ENCODE results near the gene NEGR1. TPM values are rescaled to one million over a fixed set of nuclear protein-coding genes. Genes with fewer than 3 reads are reported as not detected.

NEGR1 gene
- total RNA-seq, 1 donor from 2014 or later, result 9.1 TPM

DNA sequence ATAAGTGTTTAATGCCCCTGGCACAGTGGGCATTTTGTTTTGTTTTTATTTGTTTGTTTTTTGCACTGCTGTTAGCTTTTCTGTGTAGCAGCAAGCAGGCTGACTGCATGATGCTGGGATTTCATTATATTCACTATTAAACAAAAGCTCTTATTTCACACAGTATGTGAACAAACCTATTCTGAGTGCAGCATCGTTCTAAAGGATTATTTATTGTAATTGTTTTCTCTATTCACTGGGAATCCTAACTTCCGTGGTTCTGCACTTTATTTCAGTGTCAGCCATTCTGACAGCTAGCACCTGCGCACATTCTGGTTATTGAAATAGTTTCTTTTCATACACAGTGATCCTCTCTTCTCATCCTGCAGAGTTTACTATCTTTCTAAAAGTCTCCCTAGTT is 595.0 kb downstream of the NEGR1 start:
- no peak for DNase-seq

DNA sequence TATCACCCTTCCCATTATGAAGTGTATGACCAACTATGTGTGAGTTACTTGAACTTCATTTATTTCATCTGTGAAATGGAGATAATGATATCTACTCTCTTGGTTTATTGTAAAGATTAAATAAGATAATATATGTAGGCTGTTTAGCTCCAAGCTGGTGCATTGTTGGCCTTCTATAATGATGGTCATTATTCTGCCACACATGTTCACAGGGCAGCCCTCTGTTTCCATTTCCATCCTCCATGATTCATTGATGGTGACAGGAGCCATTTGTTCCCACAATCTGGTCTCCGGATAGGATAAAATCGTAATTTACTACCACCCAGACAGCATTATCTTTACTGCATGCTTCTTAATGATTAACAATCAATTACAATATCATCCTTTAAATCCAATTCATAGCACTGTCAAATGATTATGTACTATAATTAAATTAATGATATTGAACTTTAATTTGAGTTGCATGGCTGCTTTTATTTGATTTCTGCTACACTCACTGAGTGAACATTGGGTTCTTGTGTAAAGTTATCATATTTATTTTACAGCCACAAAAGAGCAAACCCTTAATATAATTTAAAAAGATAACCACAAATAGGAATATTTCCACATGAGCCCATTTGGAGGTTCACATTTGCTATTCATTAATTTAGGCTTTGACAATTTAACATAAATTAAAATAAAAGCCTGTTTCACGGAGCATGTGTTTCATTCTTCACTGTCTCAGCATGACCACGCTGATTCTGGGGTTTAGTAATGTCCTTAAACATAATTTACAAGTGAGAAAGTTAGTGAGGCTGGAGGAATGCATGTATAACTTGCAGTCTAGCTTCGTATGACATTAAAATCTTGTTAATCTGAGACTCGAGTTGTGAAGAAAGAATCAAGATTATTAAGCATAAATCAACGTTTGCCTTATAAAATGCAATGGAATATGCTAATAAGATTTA is 605.1 kb downstream of the NEGR1 start:
- DNase-seq, result no peak

DNA sequence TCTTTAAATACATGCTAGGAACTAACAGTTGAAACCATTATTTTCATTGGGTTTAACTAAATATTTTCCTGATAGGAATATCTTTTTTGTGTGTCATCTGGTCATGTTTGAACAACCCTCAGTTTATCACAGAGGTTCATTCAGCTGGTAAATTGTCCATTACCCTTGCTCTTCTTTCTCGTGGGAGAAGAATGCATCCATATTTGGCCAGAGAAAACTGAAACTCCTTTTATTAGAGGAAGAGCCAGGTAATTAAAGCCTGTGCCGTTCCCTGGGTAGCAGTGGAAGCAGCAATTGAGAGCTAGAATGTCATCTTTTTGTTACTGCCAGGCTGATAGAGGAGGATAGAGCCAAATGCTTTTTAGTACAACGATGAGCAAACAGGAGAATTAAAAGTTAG is 614.3 kb downstream of the NEGR1 start:
- no peak for DNase-seq

DNA sequence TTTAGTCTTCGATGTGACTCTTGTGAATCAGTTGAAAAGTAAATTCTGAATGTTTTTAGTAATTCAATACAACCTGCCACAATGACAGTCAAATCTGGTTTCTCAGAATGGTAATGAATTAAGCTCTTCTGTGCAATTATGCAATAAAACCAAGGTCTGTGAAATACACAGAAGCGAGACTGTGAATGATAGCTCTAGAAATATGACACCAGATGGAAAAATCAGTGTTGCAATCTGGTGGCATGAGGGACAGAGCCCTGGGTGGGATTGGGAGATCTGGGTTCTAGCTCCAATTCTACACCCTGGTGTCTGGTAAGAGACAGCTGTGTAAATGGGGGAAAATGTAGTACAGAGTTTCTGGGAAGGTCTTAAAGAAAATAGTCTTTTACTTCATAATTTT is 615.1 kb downstream of the NEGR1 start:
- DNase-seq, result no peak

DNA sequence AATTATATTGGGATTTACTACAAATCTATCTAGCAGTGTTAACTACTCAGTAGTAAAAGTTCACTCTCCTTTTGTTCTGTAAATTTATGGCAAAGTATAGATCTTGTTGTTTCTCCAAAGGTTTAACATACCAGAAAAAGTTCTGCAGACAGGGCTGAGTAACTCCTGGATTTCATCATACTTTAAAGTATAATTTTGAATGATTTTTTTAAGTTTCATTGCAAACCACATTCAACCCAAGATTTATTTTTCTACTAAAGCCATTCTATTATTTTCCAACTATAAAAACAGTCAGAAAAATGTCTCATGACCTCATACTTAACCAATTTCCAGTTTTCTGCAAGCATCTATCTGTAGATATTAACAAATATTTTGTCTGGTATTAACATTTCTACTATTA is 615.7 kb downstream of the NEGR1 start:
- DNase-seq, result no peak

DNA sequence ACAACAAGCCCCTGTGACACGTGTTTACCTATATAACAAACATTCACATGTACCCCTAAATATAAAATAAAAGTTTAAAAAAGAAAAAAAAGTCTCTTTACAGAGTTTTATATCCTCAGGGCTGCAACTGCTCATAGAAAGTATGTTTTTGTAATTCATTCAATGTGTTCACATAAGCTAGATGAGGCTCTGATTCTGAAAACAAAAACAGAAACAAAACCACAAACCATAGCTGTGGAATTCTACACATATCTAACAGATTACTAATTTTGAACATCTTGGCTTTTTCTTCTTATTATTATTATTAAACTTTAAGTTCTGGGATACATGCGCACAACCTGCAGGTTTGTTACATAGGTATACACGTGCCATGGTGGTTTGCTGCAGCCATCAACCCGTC is 621.9 kb downstream of the NEGR1 start:
- peak; percentile 40 for DNase-seq

DNA sequence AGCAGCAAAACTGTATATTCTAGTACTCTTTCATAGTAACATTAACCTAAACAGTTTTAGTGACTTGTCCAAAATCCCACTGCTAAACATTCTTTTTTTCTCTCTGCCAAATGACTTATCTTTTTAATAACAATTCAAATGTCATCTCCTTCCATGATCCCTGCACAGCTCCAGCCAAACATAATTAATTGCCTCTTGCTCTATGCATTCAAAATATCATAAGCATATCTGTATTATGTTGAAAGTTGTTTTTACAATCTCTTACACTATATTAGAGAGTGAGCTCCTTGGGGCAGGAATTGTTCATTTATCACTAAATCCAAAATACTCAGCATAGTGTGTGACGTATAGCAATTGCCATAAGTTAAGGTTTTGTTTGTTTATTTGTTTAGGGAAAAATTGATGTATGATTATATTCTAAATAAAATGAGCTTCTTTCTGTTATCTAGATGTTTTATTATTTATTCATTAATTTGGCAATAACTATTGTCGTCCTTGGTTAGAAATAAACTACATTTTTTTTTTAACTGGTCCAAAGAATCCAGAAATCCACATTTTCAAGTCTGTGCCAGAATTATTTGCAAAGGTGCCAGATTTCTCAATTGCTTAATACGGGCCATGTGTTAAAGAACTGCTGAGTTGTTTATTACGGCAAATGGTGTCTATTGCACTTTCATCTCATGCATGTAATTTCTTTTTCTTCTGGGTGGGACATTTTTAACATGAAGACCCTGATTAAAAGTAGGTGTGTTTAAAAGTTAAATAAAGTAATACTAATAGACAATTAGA is 624.3 kb downstream of the NEGR1 start:
- DNase-seq, result peak; percentile 85

DNA sequence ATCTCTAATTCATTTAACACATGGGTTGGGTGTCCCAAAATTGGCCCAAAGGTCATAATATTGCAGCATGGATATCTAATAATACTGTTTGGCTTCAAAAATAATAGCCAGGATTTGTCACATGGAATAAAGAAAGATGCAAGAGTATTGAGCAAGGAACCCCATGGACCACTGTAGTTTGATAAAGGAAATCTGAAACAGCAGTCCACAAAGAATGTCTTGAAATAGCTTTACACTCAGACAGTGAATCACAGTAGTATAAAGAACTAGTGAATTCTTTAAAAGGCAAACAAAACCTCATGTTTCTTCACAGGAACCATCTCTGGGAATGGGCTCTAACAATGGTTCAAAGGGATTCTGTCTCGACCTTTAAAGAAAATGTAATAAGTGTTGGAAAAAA is 625.4 kb downstream of the NEGR1 start:
- no peak for DNase-seq

DNA sequence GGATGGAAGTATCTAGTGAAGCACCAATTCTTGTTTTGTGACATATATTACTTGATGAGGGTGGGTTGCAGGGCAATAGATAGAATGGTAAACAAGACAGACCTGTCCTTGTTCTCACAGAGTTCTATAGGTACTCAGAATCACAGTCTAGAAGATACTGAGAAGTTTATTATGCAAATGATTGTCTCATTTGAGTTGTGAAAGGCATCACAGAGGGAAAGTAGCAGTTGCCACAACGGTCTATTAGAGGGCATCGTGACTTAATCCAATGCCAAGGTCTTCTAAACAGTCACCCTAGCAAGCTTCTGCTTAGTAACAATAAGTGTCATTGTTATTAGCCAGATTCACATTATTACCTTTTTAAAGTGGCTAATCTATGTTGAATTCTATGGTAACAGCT is 626.7 kb downstream of the NEGR1 start:
- no peak for DNase-seq

DNA sequence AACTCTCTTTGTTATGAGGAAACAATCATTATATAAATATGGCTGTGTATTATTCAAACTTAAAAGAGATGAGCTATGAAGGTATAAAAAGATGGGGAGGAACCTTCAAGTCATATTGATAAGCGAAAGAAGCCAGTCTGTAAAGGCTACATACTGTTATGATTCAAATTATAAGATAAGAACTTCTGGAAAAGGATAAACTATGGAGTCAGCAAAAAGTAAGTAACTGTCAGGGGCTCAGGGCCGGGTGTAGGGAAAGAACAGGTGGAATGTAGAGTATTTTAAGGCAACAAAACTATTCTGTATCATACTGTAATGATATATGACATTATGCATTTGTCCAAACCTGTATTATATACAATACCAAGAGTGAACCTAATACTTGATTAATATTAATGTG is 628.4 kb downstream of the NEGR1 start:
- DNase-seq, result no peak

DNA sequence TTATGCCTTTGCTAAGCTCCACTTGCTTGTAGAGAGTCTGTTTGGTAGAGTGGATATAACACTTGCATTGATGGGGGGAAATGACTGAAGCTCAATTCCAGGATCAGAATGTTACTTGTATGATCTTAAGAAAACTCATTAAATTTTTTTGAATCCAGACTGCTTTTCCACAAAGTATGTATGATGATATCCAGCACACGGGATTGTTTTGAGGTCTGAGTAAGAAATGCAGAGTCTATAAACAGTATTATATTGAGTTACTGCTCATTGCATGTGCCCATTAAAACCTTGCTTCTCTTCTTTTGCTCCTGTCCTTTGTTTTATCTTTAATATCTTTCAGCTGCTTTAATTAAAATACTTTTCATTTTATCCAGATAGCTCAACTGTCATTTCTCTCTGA is 631.1 kb downstream of the NEGR1 start:
- DNase-seq, result no peak

DNA sequence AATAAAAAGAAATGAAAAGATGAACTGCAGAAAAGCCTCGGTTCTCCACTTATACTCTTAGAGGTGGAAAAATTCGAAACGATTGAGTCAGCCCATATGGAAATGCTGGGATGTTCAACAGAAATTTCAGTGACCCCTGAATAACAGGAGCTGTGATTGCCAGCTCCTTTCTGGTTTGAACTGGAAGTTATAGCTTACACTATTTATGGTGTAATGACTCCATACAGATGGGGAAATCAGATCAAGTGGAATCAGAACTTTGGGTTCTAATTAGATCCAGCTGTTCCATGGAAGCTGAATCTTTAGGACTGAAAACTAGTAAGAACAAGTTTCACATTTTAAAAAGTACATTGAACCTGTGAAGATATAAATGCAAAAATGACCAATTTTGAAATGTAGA is 632.2 kb downstream of the NEGR1 start:
- DNase-seq, result peak; percentile 71

DNA sequence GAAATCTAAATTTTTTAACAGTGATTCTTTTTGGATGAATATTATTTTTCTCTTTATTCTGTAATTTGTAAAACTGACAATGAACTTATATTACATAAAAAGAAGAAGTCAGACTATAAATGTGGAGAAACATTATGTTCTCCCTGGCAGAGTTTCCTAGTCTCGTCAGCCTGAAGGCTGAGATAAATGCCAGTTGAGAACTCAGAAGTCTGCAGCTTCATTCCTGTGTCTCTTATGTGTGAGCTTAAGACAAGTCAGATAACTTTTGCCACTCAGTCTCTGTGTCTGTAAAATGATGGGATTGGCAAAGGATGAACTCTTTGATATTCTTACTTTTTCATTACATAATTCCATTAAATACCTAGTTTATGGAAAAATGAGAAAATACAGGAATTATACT is 632.7 kb downstream of the NEGR1 start:
- DNase-seq, result no peak

DNA sequence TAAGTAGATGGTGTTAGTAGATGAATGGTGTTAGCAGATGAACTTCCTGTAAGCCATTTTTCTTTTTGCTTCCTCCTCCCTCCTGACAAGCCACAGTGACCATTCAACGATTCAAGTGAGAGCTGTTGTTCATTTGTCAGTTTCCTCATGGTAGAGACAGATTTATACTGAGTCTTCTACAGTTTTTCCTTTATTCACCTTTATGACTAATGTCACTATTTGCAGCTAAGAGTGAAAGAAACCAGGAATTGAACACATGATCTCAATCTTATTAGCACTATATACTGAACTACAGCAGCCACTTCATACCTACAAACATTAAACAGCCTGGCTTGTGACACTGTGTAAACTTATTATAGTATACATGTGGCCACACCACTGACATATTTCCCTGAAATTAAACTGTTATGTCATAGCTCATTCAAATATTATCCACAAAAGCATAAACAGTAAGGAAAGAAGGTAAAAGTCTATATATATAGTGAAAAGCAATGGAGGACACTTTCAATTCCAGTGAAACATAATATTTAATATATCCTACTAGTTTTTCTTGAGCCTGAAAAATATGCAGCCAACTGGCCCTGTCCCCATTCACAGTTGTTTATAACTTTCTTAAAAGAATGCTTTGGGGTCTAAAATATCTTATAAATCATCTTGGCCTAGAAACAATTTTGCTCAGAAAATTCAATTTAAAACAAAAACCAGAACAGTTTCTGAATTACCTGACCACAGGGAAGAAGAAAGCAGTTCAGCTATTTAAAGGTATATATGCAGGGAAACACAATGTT is 634.6 kb downstream of the NEGR1 start:
- DNase-seq, result no peak

DNA sequence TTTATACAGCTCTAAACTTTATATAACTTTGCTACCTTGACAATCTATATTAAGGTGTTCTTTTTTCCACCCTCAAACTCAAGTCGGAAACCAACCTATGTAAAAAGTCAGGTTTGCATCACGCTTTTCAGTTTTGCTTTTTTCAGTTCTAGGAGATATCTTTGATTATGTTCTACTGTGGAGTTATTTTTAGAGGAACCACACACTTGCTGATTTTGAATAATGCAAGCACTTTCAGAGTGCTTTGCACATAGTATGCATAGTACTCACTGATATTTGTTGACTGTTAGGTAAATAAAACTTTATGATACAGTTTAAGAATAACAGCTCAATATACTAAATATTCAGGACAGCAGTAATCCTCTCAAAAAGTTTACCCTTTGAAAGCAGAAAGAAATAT is 637.3 kb downstream of the NEGR1 start:
- DNase-seq, result no peak

DNA sequence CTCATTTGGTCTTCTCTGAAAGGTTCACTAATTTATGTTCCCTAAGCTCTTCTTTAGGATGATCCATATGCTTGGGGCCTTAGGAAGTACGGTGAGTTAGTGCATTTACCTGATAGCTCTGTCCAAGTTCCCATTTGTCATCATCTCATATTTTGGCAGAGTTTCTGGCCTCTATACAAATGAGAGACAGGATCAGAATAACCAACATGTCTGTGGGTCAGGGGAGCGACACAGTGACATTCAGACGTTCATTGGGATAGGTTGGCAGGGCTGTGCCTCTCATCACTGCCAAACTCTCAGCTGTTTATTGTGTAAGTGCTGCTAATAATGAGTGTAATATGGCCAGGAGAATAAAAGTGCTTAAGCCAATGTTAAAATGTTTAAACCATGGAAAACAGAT is 640.4 kb downstream of the NEGR1 start:
- no peak for DNase-seq

DNA sequence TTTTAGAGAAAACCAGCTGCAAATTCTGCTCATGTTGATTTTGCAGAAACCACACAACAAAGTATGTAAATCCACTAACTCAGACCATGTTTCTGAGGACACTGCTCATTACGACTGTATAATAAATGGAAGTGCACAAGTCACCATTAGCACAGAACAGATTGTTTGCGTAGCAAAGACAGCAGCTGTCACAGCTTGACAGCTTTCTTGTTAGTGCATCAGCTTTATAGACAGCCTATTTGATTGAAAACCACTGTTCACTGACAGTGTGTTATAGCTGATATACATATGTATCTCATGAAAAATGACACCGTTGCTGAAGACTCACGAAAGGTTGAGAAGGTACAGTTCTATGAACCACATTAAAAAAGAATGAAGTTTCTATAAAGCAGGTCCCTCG is 641.3 kb downstream of the NEGR1 start:
- peak; percentile 42 for DNase-seq

DNA sequence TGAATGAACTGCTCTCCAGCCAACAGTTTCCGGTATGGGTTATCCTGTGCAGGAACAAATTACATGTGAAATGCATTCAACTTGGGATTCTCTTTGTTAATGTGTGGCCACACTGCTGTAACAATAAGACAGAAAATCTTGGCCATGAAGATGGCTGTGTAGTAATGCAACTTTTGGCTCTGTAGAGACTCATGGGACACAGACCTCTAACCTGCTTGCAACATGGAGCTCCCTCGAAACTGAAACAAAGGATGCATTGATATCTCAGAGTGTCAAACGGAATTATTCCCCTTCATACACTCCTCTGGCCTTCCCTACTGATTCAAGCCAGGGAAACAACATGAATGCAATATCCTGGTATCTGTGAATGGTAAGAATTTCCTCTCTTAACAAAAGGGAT is 642.2 kb downstream of the NEGR1 start:
- peak; percentile 45 for DNase-seq

DNA sequence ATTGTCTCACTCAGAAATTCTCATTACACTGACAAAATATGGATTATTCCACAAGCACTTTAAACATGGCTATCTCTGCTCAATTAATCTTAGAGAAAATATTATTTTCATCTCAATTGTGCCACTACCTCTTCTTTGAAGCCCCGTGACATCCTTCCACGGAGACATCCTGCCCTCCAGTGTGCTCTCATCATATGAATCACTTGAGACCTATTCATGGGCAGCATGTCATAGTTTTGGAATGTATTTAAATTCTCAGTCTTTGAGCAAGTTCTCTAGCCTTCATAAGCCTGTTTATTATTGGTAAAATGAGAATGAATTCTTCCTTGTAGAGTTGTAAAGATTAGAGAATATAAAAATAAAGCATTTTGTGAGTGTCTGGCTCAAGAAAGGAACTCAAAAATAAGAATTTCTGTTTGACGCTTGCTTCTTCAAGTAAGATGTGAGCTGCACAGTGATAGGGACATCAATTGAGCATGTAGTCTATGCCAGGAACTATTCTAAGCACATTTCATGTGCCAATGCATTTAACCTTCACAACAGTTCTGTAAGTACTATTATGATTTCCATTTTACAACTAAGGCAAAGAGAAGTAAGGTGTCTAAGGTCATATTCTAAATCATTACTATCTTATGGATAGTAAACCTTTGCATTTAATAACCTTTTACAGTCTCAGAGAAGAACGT is 644.1 kb downstream of the NEGR1 start:
- no peak for DNase-seq

DNA sequence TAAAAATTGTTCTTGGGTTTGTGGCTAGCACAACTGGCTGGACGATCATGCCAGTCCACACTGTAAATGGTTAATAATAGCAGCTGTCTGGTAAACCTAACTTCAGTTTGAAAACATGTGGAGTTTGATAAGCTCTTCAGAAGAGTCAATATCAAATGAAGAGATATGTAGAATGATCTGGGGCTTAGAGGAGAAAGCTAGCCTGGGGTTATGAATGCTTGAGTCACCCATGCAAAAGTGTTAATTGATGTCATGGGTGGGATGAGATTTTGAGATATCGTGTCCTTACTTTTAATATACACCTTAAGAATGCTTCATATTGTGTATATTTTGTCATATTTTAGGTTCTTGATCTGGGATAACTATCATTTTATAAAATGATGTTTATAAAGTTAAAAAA is 646.8 kb downstream of the NEGR1 start:
- no peak for DNase-seq

DNA sequence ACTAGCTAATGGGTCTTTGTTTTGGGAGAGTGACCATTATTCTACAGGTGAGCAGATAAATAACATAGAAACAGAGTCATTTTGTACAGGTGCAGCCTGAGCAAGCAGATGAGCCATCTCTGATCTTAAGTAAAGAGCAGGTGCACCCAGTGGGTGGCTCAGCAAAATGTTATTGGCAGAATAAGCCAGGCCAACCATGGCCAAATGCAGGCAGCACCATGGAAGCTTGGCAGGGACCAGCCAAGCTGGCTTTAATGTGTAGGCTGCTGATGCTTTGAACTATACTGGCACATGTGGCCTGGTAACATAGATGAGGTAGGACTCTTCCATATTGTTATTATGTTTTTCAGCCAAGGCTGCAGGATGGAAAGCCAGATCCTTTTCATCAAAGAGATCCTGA is 648.2 kb downstream of the NEGR1 start:
- no peak for DNase-seq

DNA sequence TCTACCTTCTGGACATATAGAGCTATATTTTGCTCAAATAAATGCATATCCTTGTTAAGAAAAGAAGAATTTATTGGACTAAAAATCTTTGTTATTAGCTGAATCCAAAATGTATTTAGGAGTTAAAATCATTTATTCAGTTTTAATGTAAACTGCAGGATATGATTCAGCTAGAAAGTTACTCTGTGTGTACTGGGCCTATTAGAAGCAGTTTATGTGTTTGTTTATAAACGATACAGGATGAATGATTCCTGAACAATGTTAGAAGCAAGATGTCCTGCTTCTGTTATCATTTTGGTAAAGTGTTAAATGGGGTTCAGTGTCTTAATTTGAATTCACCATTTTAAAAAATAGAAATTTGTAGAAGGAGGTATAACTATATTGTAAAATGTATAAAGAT is 652.3 kb downstream of the NEGR1 start:
- no peak for DNase-seq

Data from skin of body (tissue), 2 donors.